ENCODE data around the gene GPR31.

Gene GPR31

GRCh38 chr6:167137881-167138280 is 19.9 kb downstream of the GPR31 start:
- peak; percentile 8 for DNase-seq

DNA sequence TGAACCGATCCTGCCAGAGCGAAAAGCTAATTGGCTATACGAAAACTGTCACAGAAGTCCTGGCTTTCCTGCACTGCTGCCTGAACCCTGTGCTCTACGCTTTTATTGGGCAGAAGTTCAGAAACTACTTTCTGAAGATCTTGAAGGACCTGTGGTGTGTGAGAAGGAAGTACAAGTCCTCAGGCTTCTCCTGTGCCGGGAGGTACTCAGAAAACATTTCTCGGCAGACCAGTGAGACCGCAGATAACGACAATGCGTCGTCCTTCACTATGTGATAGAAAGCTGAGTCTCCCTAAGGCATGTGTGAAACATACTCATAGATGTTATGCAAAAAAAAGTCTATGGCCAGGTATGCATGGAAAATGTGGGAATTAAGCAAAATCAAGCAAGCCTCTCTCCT is 20.7 kb downstream of the GPR31 start:
- DNase-seq: no peak

- DNase-seq: no peak
These were observed 21.4 kb downstream of the GPR31 start for GRCh38 chr6:167136376-167136775.

GRCh38 chr6:167134448-167135328 is 23.1 kb downstream of the GPR31 start:
- DNase-seq: no peak

DNA sequence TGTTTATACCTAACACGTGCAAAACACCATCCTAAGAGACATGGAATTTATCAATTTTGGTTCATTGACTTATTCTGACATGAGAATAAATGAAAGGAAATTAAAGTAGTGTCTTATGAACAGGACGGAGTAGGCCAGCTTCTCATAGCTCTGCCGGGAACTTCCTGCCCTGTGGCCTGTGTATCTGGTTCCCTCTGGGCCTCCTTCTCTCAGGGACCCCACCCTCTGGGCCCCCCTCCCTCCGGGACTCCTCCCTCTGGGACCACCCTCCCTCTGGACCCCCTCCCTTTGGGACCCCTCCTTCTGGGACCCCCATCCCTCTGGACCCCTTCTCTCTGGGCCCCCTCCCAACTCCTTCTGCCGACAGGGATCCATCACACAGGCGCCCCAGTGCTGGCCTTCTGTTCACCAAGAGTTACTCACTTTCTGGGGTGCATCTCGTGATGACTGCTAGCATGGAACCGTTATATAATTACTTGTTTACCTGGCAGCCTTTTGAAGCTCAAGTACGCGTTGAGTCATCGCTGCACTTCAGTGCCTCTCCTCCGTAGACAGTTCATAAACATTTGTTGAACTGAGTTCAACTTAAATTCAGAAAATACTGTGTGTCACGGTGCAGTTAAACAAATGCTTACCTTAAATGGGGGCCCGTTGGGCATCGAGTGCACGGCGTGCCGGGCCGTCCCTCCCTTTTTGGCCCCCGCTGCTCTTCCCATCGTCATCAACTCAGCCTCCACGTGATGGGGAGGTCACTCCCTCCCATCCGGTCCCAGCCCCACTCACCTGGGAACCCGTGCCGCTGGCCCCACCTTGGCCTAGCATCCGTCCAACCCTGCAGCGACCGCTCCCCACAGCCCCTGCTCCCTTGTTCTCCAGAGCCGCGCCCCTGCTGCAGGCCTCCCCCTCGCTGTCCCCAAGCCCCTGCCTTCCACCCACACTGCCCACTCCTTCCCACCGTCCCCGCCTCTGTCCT is 26.8 kb downstream of the GPR31 start:
- peak; percentile 5 for DNase-seq

- no peak for DNase-seq
These were observed 27.6 kb downstream of the GPR31 start for GRCh38 chr6:167130008-167130677.

DNA sequence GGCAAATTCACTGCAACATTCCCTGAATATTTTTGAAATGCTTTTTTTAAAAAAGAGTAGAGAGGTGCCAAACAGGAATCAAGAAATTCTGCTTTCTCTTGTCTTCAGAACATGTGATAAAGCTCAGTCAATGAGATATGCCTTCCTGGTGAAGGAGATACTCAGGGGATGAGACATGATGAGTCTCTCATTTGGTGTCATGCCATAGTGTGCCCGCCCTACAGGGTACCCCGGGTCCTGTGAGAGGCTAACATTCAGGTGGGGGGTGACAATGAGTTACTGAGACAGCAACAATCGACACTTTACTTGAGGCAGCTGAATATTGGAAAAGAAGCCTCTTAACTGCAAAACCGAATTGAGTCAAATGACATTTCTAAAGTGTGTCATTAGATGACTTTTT is 28.2 kb downstream of the GPR31 start:
- no peak for DNase-seq

GRCh38 chr6:167129159-167129558 is 28.6 kb downstream of the GPR31 start:
- DNase-seq: no peak

- no peak for DNase-seq
These were observed 29.8 kb downstream of the GPR31 start for GRCh38 chr6:167127785-167128531.

GRCh38 chr6:167125855-167126349 is 31.9 kb downstream of the GPR31 start:
- no peak for DNase-seq

- DNase-seq: no peak
These were observed 32.4 kb downstream of the GPR31 start for GRCh38 chr6:167125410-167125809.

- no peak for DNase-seq
These were observed 33.0 kb downstream of the GPR31 start for GRCh38 chr6:167124753-167125152.

DNA sequence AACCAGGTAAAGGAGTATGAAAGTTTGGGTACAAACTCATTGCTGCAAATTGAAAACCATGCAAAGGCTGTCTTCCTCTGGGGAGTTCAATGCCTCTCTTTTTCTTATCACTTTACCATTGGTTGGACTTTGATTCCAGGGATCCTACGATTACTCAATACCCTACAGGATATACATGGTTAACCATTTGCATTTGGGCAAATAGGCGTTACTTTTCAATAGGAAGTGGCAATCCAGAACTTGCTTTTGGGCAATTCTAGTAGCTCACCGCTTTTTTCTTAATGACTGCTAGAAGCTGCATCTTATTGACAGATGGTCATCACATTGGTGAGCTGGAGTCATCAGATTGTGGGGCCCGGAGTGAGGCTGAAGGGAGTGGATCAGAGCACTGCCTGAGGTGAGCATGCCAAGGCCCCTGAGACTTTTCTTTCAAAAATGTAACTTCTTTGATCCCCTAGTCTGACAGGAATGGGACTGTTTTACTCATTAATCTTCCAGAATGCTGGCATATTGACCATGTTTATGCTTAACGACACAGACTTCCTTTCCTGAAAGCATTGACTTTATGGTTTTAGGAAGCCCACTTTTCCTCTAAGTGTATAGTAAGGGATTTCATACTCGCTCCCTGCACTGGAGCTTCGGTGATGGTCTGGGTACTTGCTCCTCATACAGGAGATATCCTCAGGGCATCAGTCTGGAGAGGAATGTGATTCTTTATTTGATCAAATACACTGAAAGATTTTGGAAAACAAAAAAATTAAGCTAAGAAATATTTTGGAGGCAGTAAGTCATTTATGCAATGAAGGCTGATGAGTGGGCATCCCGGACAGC is 34.7 kb downstream of the GPR31 start, which contains the start of gene CCR6:
TSS of gene CCR6 (plus strand) at position 270 of the 831 bp plus-strand sequence. CDS start 13,039 bp downstream, outside the sequence.
- no peak for DNase-seq

- no peak for DNase-seq
These were observed 35.5 kb downstream of the GPR31 start for GRCh38 chr6:167122041-167122826.

DNA sequence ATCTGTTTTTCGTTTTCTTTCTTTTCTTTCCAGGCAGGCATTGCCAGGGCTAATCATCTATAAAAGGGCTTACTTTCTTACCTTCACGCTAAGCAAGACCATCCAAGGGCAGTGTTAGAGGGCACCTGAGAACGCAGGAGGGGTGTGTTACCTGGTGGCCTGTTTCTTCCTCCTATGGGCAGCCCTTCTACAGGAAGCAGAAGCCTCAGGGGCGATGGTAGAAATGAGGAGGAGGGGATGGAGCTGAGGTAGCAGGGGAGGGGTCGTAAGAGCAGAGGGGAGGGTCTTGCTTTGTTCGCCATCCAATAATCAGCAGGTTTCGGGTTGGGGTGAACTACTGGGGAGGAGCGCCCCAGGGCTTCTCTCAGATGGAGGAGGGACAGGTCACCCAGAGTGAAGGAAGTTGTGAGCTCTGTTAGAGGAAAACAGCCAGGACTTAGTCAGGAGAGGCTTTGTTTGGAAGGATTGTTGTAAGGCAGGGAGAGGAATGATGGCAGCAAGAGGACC is 36.4 kb downstream of the GPR31 start:
- no peak for DNase-seq

GRCh38 chr6:167120583-167120903 is 37.2 kb downstream of the GPR31 start:
- DNase-seq: no peak

DNA sequence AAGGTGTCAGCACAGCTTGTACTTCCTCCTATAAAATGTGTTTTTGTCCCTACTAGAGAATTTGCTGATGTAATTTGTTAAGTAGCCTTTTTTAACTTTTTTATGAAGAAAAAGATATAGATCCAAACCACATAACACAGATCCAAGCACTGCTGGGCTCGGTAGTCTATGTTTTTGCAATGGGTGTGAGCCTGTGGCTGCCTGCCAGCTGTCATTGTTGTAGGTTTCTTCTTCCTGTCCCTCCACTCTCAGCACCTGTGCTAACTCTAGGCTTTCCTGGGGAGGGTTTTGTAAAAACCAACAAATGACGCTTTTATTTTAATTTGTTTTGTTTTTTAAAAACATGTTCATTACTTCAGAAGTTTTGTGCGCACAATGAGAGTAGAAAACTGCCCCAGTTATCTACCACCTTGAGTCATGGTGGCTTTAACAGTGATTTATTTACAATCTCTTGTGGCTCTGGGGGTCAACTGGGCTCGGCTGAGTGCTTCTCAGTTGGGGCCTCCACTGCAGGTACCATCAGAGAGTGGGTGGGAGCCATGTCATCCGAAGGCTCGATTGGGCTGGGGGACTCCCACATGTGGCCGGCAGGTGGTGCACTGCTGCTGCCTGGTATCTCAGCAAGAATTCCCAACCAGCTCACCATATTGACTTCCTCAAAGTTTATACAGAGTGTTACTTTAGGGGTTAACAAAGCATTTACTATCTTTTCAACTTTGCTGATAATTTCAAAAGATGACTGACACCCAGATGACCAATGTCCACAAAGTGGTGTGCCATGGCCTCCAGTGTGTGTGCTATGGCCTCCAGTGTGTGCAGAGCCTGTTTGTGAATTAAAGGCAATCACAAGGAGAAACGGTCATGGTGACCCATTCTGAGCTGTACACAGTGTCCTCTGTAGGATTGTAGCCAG is 37.9 kb downstream of the GPR31 start:
- DNase-seq: no peak

GRCh38 chr6:167118839-167119238 is 38.9 kb downstream of the GPR31 start:
- DNase-seq: no peak

- DNase-seq: no peak
These were observed 39.8 kb downstream of the GPR31 start for GRCh38 chr6:167118006-167118405.
